NCI-H345 treated with DMSO at 0.1 percent for 48 hours (cell line): ENCODE measurements around the gene DDI1.

Experiments used
- DNase-seq: peaks from one replicate; lab custom pipeline; 2025; ENCODE audit not compliant: unreplicated experiment; lab: John Stamatoyannopoulos, UW

The DDI1 gene

DNA sequence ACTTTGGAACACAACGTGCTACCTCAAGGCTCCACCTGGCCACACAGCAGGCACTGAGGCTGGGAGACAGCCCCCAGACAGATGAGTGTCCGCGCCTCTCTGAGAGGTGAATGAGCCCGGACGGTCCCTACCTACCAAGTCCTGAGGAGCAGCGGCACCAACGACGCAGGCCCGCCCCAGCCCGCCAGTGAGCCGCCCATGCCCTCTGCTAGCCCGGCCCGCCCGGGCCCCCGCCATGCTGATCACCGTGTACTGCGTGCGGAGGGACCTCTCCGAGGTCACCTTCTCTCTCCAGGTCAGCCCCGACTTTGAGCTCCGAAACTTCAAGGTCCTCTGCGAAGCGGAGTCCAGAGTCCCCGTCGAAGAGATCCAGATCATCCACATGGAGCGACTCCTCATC lies at the start of gene DDI1:
Gene DDI1, plus strand, starts transcription at position 53 of the 400 bp plus-strand sequence. Its CDS starts 183 bp downstream, at position 236.
- DNase-seq: no peak

DNA sequence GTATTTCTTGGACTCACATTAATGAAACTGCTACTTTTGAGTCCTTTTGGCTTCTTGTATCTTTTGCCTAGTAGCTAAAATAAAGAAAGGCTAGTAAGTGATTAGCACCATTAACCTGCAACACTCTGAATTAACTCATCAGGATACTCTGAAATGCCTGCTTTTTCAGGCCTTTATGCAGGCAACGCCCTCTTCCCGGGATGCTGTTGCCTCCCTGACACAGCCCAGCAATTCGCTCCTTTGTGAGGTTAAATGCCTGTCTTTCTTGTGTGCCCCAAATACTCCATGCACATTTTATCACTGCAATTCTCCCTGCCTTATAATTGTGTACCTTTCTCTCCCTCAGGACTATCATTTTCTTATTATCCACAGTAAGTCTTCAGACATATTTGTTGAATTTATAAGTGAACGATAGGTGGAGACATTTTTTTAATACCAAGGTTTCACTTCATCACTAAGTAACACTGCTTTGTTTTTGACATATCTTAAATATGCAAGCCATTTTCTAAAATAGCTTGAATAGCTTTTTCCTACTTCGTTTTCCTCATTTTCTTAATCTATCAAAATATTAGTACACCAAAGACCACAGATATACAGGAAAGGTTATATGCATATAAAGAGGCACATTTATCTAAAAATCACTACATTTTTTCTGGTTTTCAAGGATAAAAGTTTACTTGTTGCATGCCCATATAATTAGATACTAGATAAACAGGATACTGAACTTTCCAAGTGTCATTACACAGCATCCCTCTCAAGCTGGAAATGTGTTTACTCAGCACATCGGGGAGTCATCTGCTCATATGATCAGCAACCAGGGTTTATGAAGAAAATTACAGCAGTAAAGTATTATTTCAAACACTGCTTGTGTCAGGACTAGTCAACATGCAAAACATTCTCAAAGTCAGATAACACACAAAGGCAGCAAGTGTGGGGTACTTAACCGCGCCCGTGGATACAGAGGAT lies 48.5 kb upstream of the DDI1 start:
- no peak for DNase-seq

DNA sequence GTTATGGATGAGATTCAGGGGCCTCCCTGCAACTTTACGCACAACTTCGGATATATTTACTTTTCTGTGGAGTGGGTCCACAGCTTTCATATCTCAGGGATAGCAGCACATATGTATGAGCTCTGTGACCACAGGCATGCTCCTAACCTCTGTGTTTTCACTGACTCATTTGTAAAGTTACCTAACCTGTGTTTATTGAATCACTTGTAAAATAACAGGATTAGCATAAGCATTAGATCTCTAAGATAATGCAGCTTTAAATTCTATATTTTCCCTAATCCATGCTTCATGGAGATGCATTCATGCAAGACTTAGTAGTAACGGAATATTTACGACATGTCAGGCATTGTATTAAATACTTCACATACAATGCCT lies 47.9 kb upstream of the DDI1 start:
- DNase-seq: no peak

DNA sequence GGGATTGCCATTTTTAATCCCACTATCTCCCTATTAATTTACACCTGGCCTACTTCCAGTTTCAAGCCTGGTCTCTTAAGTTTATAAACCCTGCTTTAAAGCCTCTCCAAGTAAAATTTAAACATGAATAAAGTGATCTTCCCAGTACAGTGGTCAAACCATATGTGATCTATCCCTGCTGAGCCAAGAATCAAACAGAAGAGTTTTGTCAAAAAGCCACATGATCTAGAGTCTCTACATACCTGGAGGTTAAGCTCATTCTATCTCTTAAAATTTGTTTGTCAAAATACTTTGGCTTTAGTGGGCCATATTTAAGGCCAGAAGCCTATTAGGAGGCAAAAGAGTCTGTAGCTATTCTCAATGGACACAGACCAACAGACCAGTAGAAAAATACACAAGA lies 42.9 kb upstream of the DDI1 start:
- no peak for DNase-seq

DNA sequence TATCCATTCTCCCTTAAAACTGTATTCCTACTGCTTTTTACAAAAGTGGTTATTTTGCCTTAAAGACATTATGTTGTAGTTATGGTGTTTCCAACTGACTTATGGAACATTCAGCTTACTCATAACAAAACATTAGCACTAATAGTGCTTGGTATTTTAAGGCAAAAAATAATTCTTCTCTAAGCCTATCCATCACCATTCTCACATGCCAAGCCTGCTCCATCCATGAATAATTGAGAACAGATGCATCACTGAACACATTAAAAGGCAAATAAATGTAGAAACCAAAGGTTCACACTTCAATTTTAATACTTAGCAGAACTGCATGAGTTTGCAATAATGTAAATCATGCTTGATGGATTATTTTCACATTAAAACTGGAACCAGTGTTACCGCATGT lies 42.3 kb upstream of the DDI1 start:
- DNase-seq: no peak

DNA sequence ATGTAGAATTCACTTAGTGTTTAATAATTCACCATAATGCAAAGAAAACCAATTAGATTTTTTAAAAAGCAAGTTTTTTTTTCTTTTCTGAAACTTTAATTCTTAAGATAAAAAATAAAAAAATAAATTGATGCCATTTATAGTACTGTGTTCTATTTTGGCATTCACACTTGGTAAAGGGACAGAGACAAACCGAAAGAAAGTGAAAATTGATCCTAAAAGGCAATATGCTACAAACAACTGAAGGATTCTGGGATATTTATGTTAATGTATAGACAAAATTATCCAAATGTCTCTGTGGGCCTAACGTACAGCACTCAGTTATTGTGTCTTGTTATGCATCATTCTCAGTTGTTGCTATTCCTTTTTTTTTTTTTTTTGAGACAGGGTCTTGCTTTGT lies 41.9 kb upstream of the DDI1 start:
- no peak for DNase-seq

DNA sequence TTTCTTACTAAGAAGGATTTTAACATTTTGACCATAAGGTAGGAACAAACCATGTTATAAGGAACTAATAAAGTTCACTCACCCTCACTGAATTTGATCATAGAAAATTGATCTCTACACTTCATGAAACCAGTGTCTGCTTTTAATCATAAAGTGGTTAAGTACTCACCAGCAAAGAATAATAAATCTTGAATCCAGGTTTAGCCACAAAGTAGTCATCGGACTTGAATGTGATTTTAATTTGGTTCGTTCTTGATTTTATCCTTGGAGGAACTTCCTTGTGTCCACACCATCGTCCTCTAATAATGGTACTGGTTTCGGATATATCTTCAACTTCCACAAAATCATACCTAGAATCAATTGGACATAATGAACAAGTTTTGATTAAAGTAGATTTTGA lies 40.5 kb upstream of the DDI1 start:
- DNase-seq: no peak

DNA sequence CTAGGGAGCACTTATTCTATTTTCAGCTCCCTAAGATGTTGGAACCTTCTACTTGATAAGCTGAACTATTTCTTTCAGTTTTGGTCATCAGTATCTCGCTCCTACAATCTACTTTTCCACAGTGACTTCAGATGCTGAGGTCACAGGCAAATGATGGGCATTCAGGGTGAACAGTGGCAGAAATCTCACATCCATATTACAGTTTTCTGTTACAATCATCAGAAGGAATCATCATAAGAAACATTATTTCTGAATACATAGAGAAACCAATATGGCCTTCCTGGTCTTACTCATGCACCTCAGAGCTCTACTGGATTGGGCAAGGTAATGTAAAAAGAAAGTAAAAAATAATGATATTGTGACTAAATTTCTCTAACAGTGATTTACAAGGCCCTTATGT lies 39.4 kb upstream of the DDI1 start:
- DNase-seq: no peak

DNA sequence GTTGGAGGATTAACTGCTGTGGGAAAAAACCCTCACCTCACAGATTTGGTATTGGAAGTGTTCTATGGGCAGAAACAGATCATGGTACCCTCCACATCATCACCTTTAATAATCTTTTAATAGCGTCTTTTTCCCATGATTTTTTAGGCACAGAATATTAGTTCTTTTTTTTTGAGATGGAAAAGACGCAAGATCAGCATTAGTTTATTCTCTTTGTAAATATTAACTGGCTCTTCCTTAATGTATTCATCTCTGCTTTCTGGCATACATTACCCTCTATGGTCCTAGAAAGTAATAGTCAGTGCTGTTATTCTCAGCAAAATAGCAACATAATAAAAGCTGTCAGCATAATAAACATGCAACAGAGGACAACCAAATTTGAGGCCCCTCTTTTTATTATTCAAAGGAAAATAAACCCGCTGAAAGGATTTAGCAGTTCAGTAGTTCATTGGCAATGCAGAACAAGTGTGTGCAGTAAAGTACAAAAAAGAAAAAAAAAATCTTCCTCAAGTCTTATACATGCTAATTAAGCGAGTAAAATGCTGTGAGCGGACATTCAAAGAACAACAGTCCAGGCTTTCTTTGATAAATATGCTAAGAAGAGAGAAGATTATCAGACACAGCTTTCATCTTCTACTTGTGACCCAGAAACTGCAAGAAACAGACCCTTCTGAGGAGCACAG lies 37.5 kb upstream of the DDI1 start:
- no peak for DNase-seq

DNA sequence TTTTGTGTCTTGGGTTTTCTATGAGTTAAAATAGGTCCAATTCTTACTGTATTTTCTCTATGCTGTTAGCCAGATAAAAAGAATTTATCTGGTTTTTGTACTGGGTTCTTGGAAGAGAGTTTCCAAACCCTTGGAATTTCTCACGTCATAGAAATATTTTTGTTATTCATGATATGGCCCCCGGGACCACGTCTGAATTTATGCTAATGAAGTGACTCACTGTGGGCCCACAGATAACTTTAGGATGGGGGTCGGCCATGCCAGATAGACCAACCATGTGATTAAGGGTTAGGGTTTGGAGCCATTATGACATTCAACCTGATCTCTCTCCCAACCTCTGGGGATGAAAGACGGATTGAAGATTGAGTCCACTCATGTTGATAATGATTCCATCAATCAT lies 35.6 kb upstream of the DDI1 start:
- DNase-seq: no peak

DNA sequence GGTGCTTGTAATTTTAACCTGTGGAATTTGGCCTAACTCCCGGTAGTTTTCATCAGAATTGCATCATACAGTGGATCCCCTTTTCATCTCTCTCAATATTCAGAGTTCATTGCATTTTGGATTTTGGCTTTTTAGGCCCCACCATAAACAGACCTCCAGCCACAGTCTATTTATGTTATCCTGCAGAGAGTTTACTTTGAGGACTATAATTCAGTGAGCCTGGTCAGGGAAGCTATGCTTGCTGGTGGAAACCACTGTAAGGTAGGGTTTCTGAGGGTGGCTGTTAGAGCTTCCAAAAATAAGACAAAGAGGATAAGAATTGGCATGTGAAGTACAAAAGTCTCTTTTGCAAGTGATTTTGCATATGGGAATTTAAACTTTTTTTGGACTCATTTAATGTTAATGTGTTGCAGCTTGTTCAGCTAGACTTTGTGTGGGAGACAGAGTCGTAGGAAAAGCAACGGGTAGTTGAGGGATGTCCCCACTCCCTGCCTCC lies 34.8 kb upstream of the DDI1 start:
- DNase-seq: no peak

DNA sequence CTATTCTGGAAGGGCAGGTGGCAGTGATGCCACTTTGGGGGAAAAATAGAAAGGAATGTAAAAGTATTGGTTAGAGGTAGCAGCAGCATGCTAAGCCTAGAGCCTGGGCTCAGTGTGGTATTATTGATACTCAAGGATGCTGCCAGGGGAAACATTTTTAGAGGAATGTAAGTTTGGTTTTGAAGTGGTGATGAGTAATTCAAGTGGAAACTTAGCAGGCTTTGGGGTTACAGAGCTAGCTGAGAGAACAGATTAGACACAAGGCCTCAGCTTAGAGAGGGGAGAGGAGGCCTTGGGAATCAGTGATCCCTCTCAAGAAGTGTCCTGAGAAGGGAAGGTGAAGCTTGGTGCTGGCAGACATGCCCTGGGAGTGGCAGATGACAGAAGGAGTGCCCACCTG lies 32.9 kb upstream of the DDI1 start:
- DNase-seq: no peak

DNA sequence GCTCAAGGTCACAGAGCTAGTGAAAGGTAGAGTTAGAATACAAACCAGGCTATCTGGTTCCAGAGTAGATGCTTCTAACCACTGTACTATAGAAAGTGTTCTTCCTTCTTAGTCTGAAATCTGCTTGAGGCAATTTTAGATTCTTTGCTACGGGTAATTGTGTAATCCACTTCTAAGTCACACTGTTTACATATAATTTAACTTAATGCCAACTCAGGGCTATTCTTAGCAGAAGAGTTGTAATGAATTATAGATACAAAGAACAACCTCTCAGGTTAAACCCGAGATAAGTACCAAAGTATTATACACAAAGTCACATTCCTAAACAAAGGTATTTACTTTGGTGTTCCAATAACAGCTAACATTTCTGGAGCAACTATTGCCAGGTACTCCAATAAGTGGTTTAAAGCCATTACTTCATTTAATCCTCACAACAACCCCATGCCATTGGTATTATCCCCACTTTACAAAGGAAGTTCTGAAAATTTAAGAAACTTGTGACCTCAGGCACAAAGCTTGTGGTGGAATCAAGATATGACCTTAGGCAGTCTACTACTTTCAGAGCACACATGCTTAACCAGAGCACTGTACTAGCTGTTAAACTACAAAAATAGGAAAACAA lies 31.1 kb upstream of the DDI1 start:
- DNase-seq: no peak

DNA sequence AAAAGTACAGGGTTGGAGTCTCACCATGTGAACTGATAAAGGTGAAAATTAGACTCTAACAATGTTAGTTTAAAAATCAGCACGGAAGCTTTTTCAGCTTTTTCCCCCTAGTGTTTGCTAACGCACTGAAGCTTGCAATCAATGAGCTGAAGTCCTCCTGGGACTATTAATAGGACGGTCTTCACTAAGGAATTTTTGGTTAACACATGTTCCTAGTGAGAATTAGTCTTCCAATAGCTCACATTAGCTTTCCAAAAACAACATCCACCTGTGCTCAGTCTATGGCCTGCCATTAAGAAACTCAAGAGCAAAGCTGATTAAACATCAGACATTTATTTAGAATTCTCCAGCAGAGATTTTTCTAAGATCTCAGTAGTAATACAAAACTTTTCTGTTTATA lies 26.7 kb upstream of the DDI1 start:
- DNase-seq: no peak

DNA sequence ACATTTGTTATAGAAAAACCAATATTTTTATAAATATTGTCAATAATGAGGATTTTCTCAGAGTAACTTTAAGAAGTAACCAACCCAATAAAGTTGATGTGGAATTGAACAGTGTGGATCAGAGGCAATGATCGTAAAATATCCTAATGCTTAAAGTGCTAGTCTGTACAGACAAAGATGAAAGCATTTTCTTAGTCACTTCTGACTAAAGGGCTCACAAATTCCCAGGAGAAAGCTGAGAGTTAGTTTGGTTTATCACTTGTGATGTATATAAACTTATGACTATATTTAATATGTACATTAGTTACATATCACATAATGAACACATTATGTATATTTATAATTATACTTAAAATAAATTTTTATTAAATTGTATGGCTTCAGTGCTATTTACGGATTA lies 25.4 kb upstream of the DDI1 start:
- DNase-seq: no peak

DNA sequence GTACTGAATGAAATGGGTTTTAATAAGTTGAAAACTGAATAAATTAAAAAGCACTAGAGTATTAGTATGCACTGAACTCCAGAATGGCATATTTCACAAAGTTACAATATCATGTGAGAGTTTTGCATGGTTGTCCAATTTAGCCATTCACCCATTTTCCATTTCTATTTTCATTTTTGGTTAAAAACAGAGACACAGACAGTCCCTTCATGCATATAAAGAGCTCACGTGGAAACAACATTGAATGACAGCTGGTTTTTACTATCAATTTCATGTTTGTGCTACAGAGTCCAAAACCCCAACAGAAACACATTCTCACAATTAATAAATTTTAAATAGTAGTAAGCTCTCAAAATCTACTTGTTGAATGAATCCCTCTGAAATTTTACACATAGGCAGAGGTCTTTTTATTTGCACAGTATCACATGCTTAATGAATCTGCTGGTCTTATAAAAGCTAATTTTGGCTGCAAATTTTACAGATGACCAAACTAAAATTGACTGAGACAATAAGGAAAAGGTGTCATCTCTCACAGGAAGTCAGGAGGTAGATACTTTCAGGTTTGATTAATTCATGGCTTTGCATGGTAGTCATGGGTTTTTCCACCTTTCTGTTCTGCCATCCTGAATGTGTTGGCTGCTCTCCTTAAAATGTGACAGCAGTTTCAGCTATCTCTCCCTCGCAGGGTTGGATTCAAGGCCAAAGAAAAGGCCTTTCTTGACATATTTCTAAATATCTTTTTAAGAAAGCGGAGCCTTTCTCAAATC lies 20.6 kb upstream of the DDI1 start:
- no peak for DNase-seq

DNA sequence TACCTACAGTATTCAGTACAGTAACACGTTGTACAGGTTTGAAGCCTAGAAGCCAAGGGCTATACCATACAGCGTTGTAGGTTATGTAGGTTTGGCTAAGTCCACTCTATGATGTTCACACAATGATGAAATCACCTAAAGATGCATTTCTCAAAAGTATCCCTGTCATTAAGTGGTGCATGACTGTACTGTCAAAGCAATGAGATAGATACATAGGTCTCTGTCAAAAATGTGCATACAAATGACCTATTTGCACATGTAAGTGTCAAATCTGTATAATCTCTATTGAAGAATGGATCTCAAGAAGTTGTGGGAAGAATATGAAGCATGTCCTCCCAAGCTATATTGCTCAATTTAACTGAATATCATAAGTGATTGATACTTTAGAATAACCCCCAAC lies 11.9 kb upstream of the DDI1 start:
- no peak for DNase-seq

DNA sequence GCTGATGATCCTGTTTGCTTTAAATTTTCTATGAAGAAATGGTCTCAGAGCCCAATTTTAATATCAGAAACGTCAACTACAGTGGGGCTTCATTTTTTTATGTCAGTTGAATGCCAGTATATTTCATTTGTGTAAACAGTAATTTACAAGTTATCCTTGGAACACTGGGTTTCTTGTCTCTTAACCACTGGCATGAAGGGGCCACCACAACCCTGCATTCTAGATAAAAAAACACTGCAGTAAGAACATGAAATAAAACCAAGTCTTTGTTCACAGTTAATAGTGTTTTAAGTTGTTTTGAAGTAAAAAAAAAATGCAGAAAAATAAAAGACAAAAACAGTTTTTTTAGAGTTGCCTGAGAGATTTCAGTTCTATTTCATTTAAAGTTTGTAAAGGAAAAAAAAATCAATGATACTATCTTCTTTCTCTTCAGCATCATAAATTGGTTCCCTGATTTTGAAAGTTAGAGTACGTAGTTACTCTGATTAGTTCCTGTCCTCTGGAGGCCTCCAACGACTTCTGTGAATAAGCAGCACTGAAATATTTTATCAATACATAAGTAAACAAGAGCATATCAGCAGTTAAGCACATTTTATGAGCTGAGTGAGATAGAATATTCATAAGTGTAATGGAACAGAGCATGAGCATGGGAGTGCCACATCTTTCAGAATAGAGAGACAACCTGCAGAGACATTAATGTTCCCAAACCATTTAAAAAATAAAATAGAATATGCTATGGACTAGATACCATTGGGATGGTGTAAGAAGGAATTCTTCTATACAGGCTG lies 7.8 kb upstream of the DDI1 start:
- DNase-seq: no peak

DNA sequence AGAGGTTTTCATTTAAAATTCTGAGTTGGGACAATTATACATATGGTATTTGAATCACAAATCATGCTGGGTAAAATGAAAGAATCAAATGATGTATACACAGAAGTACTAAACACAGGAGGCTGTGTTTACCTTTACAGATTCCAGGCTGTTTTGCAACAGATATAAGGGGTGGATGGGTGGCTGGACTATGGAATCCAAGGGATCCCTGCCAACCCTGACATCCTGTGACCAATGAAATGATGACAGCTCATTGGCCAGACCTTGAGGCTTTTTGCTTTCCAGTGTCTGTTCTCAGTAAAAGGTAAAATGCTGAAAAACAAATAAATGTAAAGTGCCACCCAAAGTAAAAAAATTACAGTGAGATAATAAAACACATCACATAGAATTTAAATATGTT lies 3.3 kb upstream of the DDI1 start:
- DNase-seq: no peak

DNA sequence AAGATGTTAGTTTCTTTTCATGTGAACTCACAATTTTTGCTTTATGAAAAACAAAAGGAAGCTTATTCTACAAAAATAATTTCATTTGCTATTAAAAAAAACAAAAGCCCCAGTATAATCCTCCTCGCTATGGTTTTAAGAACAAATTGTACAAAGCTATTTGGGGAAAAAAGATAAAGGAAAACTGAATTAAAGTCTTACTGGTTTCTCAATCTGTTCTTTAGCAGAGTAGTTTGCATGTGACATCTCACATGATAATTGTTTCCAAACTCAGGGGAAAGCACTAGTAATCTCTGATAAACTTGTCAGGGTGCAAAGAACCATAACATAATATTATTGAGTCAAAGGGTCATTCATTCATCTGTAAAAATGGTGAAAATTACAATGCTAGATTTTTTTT lies 2.9 kb upstream of the DDI1 start:
- DNase-seq: no peak
